GM18861 (cell line): Measurements from ENCODE around the gene USP34.
"Not testable (repeated sequence)": the region's sequence is repeated elsewhere in the genome, so short reads cannot be mapped to it uniquely, and the experiment has no call there.

Experiments used
- ATAC-seq: cut with Tn5 transposase; IDR thresholded peaks from one replicate; pipeline ENCODE4 v1.9.1; 2021; ENCODE audit not compliant: unreplicated experiment

Gene USP34

GRCh38 chr2:61254536-61254935 lies 216.4 kb downstream of the USP34 start:
- no peak for ATAC-seq

GRCh38 chr2:61253136-61253535 lies 217.8 kb downstream of the USP34 start:
- no peak for ATAC-seq

GRCh38 chr2:61252031-61252430 lies 218.9 kb downstream of the USP34 start:
- ATAC-seq: no peak

- ATAC-seq: no peak
These were observed 221.3 kb downstream of the USP34 start for GRCh38 chr2:61249521-61250071.

GRCh38 chr2:61247204-61247812 lies 223.6 kb downstream of the USP34 start:
- ATAC-seq: no peak

- no peak for ATAC-seq
These were observed 226.2 kb downstream of the USP34 start for GRCh38 chr2:61244694-61245093.

GRCh38 chr2:61241266-61241665 lies 229.6 kb downstream of the USP34 start:
- ATAC-seq: no peak

- ATAC-seq: no peak
These were observed 232.5 kb downstream of the USP34 start for GRCh38 chr2:61238219-61239012.

- ATAC-seq: no peak
These were observed 235.2 kb downstream of the USP34 start for GRCh38 chr2:61235716-61236115.

GRCh38 chr2:61233581-61233980 lies 237.3 kb downstream of the USP34 start:
- ATAC-seq: no peak

GRCh38 chr2:61229936-61230335 lies 241.0 kb downstream of the USP34 start:
- no peak for ATAC-seq

GRCh38 chr2:61222567-61222966 lies 248.3 kb downstream of the USP34 start:
- no peak for ATAC-seq

GRCh38 chr2:61221819-61222218 lies 249.1 kb downstream of the USP34 start:
- no peak for ATAC-seq

GRCh38 chr2:61220768-61221167 lies 250.1 kb downstream of the USP34 start:
- no peak for ATAC-seq

- ATAC-seq: no peak
These were observed 252.1 kb downstream of the USP34 start for GRCh38 chr2:61218817-61219170.

- no peak for ATAC-seq
These were observed 252.6 kb downstream of the USP34 start for GRCh38 chr2:61218076-61218816.

- ATAC-seq: no peak
These were observed 256.7 kb downstream of the USP34 start for GRCh38 chr2:61214171-61214570.

GRCh38 chr2:61210332-61210981 lies 260.4 kb downstream of the USP34 start:
- ATAC-seq: no peak

- no peak for ATAC-seq
These were observed 265.8 kb downstream of the USP34 start for GRCh38 chr2:61205132-61205531.

- no peak for ATAC-seq
These were observed 274.2 kb downstream of the USP34 start for GRCh38 chr2:61196671-61197070.

GRCh38 chr2:61194646-61195045 lies 276.2 kb downstream of the USP34 start:
- ATAC-seq: not testable (repeated sequence)
